DND-41 (cell line): Measurements from ENCODE around the gene ADPGK.

Source experiments
- ATAC-seq: fragments of 200-7000 bp; cut with Tn5 transposase; 3 replicates; pipeline ENCODE4 v1.9.1; 2021; ENCODE audit warnings: low read depth; ENCODE audit not compliant: insufficient read depth
- DNase-seq: peaks from one replicate; pipeline ENCODE4 v3.0.0-alpha.2; 2020
- H2AFZ ChIP-seq: 2 replicates; pipeline ENCODE4 v1.6.0; 2012; ENCODE audit warnings: low read depth, low read length
- H3K27ac ChIP-seq: 2 replicates; pipeline ENCODE4 v1.5.1; 2012; ENCODE audit warnings: low read length, inconsistent platforms
- H3K27me3 ChIP-seq: fragments of 200-600 bp; sonication (generic); 2 replicates; pipeline ENCODE4 v1.6.0; 2012; ENCODE audit warnings: low read length, mild to moderate bottlenecking, inconsistent platforms; ENCODE audit not compliant: insufficient read depth, poor library complexity
- H3K36me3 ChIP-seq: 2 replicates; pipeline ENCODE4 v1.5.1; 2012; ENCODE audit warnings: low read length, inconsistent platforms; ENCODE audit not compliant: insufficient read depth
- H3K4me1 ChIP-seq: 2 replicates; pipeline ENCODE4 v1.5.1; 2012; ENCODE audit warnings: mild to moderate bottlenecking, low read length; ENCODE audit not compliant: insufficient read depth
- H3K4me2 ChIP-seq: 2 replicates; pipeline ENCODE4 v1.6.0; 2012; ENCODE audit warnings: mild to moderate bottlenecking, moderate library complexity, low read length, inconsistent platforms; ENCODE audit not compliant: insufficient read depth
- H3K4me3 ChIP-seq, 2 experiments: fragments of 200-600 bp in 1 of 2; shearing (Covaris generic) in 1 of 2; 2 replicates each; pipeline ENCODE4 v1.5.1; 2012 to 2016; ENCODE audit warnings: inconsistent platforms in 2 of 2, low read length in 2 of 2, mild to moderate bottlenecking in 2 of 2, low read depth in 1 of 2, moderate library complexity in 1 of 2
- H3K79me2 ChIP-seq: 2 replicates; pipeline ENCODE4 v1.6.0; 2012; ENCODE audit warnings: low read length, inconsistent platforms; ENCODE audit not compliant: insufficient read depth
- H3K9ac ChIP-seq: 2 replicates; pipeline ENCODE4 v1.6.0; 2012; ENCODE audit warnings: low read depth, mild to moderate bottlenecking, inconsistent platforms, low read length, moderate library complexity
- H3K9me3 ChIP-seq: 2 replicates; pipeline ENCODE4 v1.5.1; 2012; ENCODE audit warnings: low read length, moderate library complexity, mild to moderate bottlenecking, inconsistent platforms; ENCODE audit not compliant: insufficient read depth, severe bottlenecking
- H4K20me1 ChIP-seq: 2 replicates; pipeline ENCODE4 v1.6.0; 2012; ENCODE audit warnings: low read length; ENCODE audit not compliant: insufficient read depth
- EZH2 ChIP-seq: IDR thresholded peaks from 3 replicates; pipeline ENCODE4 v1.6.1; 2012; ENCODE audit warnings: borderline replicate concordance, low read depth, mild to moderate bottlenecking, moderate library complexity, low read length, inconsistent platforms; ENCODE audit not compliant: severe bottlenecking
- TF ChIP-seq, protein P1 (sequence below): IDR thresholded peaks from 2 replicates; pipeline ENCODE4 v1.5.1; 2012; ENCODE audit warnings: borderline replicate concordance, low read length, moderate library complexity, mild to moderate bottlenecking; ENCODE audit not compliant: poor library complexity, severe bottlenecking; ENCODE audit errors: extremely low read depth

The ADPGK gene

DNA sequence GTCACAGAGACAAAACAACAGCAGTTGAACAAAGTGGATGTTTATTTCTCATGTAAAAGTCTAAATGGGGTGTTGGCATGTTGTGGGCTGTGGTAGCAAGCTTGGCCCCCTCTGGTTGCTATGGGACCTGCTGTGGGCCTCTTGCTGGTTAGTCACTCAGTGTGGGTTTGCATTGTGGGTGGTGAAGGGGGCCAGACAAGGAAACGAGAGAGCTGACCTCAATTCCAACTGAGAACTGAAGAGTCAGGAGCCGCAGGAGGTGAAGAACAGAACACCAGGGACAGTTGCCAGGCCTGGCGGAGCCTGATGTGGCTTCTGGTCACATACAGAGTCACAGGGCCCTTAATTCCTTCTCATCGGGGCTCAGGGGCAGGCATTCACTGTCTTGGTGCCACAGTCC lies 1.9 kb upstream of the ADPGK start:
- Histone ChIP-seq H3K27me3 (no peaks in the 10 kb centered on the region), H2AFZ (peak overlapping the region; percentile 81), H3K4me2 (no peak overlapping the region), H3K27ac (peak overlapping the region; percentile 83; the same call in 1 of the 2 replicates), H3K9ac (no peak overlapping the region), H3K4me1 (peaks cover 33% of the 10 kb centered on the region), H4K20me1 (peaks cover 4% of the 10 kb centered on the region; the same call in 1 of the 2 replicates), H3K79me2 (peaks cover 31% of the 10 kb centered on the region), H3K4me3 (no peak overlapping the region), H3K9me3 (no peaks in the 10 kb centered on the region), H3K36me3 (peaks cover 15% of the 10 kb centered on the region)
- ATAC-seq (no peak), DNase-seq (no peak)
- TF ChIP-seq, protein P1, sequence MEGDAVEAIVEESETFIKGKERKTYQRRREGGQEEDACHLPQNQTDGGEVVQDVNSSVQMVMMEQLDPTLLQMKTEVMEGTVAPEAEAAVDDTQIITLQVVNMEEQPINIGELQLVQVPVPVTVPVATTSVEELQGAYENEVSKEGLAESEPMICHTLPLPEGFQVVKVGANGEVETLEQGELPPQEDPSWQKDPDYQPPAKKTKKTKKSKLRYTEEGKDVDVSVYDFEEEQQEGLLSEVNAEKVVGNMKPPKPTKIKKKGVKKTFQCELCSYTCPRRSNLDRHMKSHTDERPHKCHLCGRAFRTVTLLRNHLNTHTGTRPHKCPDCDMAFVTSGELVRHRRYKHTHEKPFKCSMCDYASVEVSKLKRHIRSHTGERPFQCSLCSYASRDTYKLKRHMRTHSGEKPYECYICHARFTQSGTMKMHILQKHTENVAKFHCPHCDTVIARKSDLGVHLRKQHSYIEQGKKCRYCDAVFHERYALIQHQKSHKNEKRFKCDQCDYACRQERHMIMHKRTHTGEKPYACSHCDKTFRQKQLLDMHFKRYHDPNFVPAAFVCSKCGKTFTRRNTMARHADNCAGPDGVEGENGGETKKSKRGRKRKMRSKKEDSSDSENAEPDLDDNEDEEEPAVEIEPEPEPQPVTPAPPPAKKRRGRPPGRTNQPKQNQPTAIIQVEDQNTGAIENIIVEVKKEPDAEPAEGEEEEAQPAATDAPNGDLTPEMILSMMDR: no peak
- no peak for TF ChIP-seq EZH2

DNA sequence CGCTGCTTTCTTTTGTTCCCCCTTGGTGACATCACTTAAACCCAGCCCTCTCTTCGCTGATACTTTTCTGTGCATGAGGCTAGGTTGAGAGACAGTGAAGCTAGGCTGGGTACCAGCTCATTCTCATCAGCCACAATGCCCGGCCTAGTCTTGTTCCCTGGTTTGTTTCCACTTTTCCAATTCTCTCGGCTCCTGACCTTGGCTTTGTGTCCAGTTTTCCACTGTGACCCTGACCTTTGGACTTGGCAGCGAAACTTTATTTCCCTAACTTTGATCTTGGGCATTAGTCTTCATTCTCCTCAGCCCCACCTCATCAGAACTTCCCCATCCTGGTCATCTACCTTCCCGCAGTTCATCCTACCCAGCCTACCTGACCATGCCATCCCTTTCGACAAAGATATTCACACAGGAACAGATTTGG lies 908 bp upstream of the ADPGK start:
- DNase-seq (no peak), ATAC-seq (peak; percentile 41; the same call in 2 of the 3 replicates)
- peak overlapping the region; percentile 52 to 94; a peak in 3 of 4 replicates for H3K4me3 ChIP-seq
- H3K27me3 ChIP-seq: no peaks in the 10 kb centered on the region
- TF ChIP-seq, protein P1: no peak
- TF ChIP-seq EZH2: no peak
- H3K36me3 ChIP-seq: peaks cover 24% of the 10 kb centered on the region
- no peaks in the 10 kb centered on the region for H3K9me3 ChIP-seq
- peak overlapping the region; percentile 73 for H3K4me2 ChIP-seq
- H3K4me1 ChIP-seq: peaks cover 33% of the 10 kb centered on the region
- peaks cover 4% of the 10 kb centered on the region; the same call in 1 of the 2 replicates for H4K20me1 ChIP-seq
- H3K27ac ChIP-seq: peak overlapping the region; percentile 83
- peak overlapping the region; percentile 97 for H3K9ac ChIP-seq
- peak overlapping the region; percentile 81 for H2AFZ ChIP-seq
- peaks cover 40% of the 10 kb centered on the region for H3K79me2 ChIP-seq

DNA sequence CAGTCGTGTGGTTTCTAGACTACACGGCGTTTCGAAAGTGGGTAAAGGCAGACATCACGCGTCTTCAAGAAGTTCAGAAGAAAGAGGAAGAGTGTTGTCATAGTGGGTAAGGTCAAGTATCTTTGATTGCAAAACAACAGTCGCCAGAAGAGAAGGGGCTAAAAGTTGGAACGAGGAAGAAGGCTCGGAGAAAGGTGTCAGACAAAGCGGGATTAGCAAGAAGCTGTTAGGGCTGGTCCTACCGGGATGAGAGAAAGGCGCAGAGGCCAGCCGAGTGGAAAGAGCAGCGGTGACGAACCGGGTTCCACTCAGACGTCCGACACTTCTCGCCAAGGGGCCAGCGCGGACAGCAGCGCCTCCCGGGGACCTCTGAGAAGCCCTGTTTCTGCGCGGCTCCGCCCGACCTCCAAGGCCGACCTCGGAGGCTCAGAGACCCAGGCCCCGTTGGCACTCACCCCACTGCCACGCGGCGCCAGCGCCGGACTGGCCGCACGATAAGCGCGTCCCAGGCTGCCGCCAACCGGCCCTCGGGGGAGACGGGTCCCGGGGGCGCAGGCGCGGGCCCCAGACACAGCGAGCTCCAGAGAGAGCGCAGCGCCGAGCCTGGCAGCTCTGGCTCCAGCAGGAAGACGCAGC lies 436 bp downstream of the ADPGK start:
- H3K36me3 ChIP-seq: peaks cover 25% of the 10 kb centered on the region
- peak; percentile 27 for DNase-seq
- no peaks in the 10 kb centered on the region for H3K27me3 ChIP-seq
- peak overlapping the region; percentile 89 for H3K27ac ChIP-seq
- H4K20me1 ChIP-seq: peaks cover 8% of the 10 kb centered on the region; the same call in 1 of the 2 replicates
- ATAC-seq: no peak; the same call in 2 of the 3 replicates
- TF ChIP-seq, protein P1: peak; percentile 12
- no peak for TF ChIP-seq EZH2
- H3K4me2 ChIP-seq: peak overlapping the region; percentile 73
- peak overlapping the region; percentile 93 for H2AFZ ChIP-seq
- H3K79me2 ChIP-seq: peaks cover 53% of the 10 kb centered on the region
- H3K4me3 ChIP-seq: peak overlapping the region; percentile 52 to 94
- H3K9me3 ChIP-seq: no peaks in the 10 kb centered on the region
- H3K9ac ChIP-seq: peak overlapping the region; percentile 97
- H3K4me1 ChIP-seq: peaks cover 33% of the 10 kb centered on the region
